NCI-H748 (cell line): ENCODE results near the gene TP53RK.

ENCODE experiments used
- DNase-seq: peaks from one replicate; lab custom pipeline; 2025; ENCODE audit not compliant: unreplicated experiment; lab: John Stamatoyannopoulos, UW

The TP53RK gene

DNA sequence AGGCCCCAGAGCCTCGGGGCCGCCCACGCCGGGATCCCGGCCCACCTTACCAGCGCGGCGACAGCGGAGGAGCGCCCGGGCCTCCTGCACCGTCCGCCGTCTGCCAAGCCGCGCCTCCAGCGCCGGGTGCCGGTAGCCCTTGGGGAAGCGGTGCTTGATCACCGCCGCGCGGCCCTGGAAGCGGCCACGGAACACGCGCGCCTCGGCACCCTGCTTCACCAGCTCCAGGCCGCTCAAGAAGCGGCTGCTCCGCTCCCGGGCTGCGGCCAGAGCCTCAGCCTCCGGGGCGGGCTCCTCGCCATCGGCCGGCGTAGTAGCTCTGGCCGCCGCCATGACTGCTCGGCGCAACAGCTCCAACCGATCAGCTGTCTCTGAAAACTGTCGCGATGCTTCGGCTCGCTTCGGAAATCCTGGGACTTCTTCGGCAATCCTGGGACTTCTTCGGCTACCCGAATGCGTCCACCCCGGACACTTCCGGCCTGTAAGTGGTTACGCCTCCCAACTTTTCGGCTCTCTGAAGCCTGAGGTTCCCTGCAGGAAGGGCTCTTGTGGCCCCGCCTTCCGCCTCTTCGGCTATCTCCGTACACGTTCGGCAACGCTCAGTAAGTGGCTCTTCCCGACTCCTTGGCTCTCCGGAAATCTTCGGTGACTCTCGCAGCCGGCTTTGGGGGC is at the start of gene TP53RK:
TSS of gene TP53RK (minus strand) at position 363 of the 672 bp plus-strand sequence. CDS start at position 333, 30 bp downstream.
- DNase-seq: peak; percentile 88

DNA sequence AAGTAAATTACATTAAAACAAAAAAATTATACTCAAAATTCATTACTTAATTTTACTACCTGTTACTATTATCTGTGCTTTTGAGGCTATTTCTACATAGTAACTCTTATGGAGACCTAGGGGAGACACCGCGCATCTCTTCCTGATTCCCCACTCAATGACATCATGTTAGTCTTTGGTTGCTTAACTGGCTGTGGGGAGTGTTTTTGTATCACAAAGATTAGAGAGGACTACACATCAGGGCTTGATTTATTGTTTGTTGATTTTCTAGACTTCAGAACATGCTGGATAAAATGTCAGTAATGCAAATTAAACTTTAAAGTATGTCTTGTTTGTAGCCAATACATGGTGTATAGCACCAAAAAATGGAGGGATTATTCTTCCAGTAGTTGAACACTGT is 46.2 kb upstream of the TP53RK start:
- DNase-seq: no peak

DNA sequence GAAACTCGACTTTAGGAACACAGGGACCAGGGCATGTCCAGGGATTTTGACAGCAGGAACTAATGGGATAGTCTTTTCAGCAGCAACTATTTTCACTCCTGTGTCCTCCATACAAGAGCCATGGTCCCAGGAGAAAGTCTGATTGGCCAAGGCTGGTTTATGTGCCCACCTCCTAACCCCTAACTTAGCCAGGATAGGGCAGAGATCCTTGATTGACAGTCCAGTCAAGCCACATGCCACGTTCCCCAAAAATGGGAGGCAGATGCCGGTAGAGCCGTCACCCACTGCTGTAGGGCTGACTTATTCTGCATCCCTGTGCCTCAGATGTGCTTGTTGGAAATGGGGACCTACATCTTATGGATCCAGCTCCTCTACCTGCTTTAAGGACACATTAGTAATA is 42.5 kb upstream of the TP53RK start:
- no peak for DNase-seq

GRCh38 chr20:46725186-46726165 is 36.2 kb upstream of the TP53RK start:
- DNase-seq: no peak

DNA sequence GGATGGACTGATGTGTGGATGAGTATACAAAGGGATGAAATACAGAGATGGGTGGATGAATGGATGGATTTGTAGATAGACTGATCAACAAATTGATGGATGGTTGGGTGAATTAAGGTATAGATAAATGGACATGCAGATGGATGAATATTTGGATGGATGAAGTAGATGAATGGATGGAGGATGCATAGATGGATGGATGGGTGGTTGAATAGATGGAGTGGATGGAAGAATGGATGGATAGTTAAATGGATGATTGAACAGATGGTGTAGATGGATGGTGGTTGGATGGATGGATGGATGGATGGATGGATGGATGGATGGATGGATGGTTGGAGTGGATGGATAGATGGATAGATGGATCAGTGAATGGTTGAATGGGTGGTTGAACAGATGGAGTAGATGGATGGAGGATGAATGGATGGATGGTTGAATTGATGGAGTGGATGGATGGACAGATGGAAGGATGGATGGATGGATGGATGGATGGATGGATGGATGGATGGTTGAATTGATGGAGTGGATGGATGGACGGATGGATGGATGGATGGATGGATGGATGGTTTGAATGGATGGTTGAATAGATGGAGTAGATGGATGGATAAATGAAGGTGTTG is 35.2 kb upstream of the TP53RK start:
- DNase-seq: no peak

- DNase-seq: no peak
Measured at GRCh38 chr20:46723039-46723438, 33.8 kb upstream of the TP53RK start.

DNA sequence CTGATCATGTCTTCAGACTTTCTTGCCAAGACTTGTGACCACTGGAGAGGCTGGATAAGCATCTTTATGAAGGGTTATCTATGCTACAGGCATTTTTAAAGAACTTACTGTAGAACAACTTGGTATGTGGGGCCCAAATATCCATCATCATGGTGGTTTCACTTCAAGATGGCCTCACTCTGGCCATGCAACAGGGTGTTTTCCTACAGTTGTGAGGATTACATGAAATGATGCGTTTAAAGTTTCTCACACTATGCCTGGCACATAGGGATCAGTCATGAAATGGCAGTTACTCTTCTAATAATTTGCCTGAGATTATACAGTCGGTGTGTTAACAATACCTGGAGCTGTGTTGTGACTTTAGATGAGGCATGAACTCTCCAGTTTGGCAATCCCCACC is 33.2 kb upstream of the TP53RK start:
- DNase-seq: no peak

DNA sequence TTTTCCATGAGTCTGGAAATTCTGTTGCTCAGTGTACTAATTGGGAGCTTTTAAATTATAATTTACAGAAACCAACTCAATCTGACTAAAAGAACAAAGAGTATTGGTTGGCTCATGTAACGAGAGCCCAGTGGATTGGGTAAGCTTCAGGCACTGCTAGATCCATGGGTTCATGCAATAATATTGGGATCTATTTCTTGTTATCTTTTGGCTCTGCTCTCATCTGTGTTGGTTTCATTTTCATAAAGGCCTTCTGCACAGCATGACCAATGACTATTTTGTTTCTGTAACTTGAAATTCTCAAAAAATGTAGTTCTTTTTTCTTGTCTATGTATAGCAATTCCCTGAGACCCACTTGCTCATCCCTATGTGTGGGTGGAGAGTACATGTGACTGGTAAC is 32.2 kb upstream of the TP53RK start:
- DNase-seq: no peak

DNA sequence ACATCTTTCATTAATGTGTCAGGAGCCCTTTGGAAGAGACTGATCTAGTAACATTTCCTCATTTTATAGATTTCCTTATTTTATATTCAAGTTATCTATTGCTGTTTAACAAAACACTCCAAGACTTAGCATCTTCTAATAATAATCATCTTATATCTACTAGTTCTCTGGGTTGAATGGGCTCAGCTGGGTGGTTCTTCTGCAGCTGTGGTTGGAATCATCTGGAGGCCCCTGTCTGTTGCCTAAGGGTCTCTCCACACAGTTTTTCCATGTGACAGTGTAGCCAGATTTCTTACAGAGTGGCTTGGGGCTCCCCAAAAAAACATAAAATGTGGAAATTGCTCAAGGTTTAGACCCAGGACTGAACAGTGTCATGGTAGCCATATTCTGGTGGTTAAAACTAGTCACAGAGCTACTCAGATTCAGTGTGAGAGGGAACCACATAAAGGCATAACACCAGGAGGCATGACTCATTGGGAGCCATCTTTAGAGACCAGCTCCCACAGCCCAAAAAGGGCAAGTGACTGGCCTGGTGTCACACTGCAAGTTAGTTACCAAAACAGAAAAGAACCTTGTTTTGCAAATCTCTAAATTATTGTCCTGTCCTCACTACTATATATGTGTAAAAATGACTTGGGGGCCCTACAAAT is 31.7 kb upstream of the TP53RK start:
- no peak for DNase-seq

GRCh38 chr20:46720019-46720418 is 30.8 kb upstream of the TP53RK start:
- DNase-seq: no peak

GRCh38 chr20:46717818-46718541 is 28.7 kb upstream of the TP53RK start:
- DNase-seq: no peak

GRCh38 chr20:46715292-46715756 is 26.1 kb upstream of the TP53RK start:
- DNase-seq: no peak

- no peak for DNase-seq
Measured at GRCh38 chr20:46713957-46714834, 25.0 kb upstream of the TP53RK start.

- no peak for DNase-seq
Measured at GRCh38 chr20:46712056-46712636, 22.9 kb upstream of the TP53RK start.

DNA sequence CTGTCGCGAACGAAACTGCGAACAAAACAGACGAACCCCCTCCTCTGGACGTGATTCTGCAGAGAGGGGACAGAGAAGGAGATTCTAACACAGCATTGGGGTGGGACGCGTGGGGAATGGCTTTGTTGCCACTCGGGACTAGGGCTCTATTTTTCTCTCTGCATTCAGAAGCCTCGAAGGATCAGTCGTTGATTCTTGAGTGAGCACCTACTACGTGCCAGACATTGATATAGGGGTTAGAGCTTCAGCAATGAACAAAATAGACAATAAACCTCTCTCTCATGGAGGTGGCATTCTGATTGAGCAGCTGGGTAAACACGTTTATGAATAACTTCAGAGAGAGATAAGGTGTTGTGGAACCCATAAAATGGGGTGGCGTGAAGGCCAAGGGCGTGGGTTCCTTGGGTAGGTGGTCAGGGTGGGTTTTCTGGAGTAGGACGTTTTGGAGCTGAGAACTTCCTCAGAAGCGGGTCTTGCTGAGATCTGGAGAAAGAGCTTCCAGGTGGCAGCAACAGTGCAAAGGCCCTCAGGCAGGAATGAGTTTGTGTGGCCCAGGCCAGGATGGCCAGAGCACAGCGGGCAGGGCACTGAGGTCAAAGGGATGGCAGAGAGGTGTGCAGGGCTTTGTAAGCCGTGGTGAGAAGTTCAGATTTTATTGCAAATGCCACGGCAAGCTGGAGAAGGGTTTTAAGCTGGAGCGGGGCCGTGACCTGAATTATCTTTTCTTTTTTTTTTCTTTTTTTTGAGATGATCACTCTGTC is 21.1 kb upstream of the TP53RK start:
- no peak for DNase-seq

- no peak for DNase-seq
Measured at GRCh38 chr20:46709459-46710152, 20.4 kb upstream of the TP53RK start, which contains the start of gene SLC2A10. Gene SLC2A10 (plus strand): TSS chr20:46709649. CDS start chr20:46709737, 88 bp downstream.

DNA sequence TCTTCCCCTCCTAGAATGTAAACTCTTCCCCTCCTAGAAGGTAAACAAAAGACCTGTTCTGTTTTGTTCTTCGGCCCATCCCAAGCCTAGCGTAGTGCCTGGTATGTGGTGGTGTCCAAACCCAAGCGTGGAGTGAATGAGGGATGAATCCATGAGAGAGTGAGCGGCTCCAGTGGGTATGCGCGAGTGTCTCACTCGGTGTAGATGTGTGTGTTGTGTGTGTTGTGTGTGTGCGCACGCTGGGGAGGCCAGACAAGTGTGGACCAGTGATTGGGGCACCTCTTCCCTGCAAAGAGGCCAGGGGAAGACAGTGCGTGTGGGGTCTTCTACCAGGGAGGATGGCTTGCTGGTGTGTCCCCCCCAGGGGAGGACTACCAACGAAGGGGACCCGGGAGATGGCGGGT is 19.8 kb upstream of the TP53RK start:
- no peak for DNase-seq
